ENCODE results near the gene OR6C3. TPM values are rescaled to one million over a fixed set of nuclear protein-coding genes. Genes with fewer than 3 reads are reported as not detected.

OR6C3 gene
- total and polyA plus RNA-seq, 3 donors from 2014 or later = 0.55 TPM; not detected in 2

- intact Hi-C loops (cut with DNase I; ENCODE audit: low total_unique reads) = no loop called here
- no peak overlapping the region for H3K4me3 ChIP-seq
- no peaks in the 10 kb centered on the region for H3K4me1 ChIP-seq
- no peaks in the 10 kb centered on the region for H3K9me3 ChIP-seq
- WGBS, 2 donors = 70 to 72% methylated on average over 4 of the region's 4 CpGs
- H3K27me3 ChIP-seq = no peaks in the 10 kb centered on the region
- no peak for TF ChIP-seq POLR2A (IDR thresholded peaks at IDR 0.05)
- TF ChIP-seq CTCF (IDR thresholded peaks at IDR 0.05) = no peak
- H3K36me3 ChIP-seq (ENCODE audit: low read depth, missing control alignments) = no peaks in the 10 kb centered on the region
- no peak overlapping the region for H3K27ac ChIP-seq
- DNase-seq = no peak
These were observed 42.0 kb downstream of the OR6C3 start for GRCh38 chr12:55372521-55372920.

Other genes with a start within 250 kb of the OR6C3 start
- under 1 TPM; 0.31 to 0.39 TPM for gene OR9K2, start 204.3 kb upstream of the OR6C3 start, total RNA-seq
- gene OR9K2, start 204.3 kb upstream of the OR6C3 start, polyA plus RNA-seq (ENCODE audit: insufficient read depth, low read depth, low replicate concordance) = not detected
- not detected for gene OR10A7, start 109.7 kb upstream of the OR6C3 start, total RNA-seq
- gene OR10A7, start 109.7 kb upstream of the OR6C3 start, polyA plus RNA-seq (ENCODE audit: insufficient read depth, low read depth, low replicate concordance) = not detected
- not detected for gene OR6C74, start 86.1 kb upstream of the OR6C3 start, total RNA-seq
- not detected for gene OR6C74, start 86.1 kb upstream of the OR6C3 start, polyA plus RNA-seq (ENCODE audit: insufficient read depth, low read depth, low replicate concordance)
- not detected for gene OR6C6, start 34.2 kb upstream of the OR6C3 start, total RNA-seq
- not detected for gene OR6C6, start 34.2 kb upstream of the OR6C3 start, polyA plus RNA-seq (ENCODE audit: insufficient read depth, low read depth, low replicate concordance)
- not detected for gene OR6C1, start 16.4 kb upstream of the OR6C3 start, total RNA-seq
- gene OR6C1, start 16.4 kb upstream of the OR6C3 start, polyA plus RNA-seq (ENCODE audit: insufficient read depth, low read depth, low replicate concordance) = not detected
- under 1 TPM; 0.12 to 0.87 TPM for gene OR6C75, start 32.2 kb downstream of the OR6C3 start, total RNA-seq
- not detected for gene OR6C75, start 32.2 kb downstream of the OR6C3 start, polyA plus RNA-seq (ENCODE audit: insufficient read depth, low read depth, low replicate concordance)
- gene OR6C65, start 69.8 kb downstream of the OR6C3 start, total RNA-seq = not detected
- gene OR6C65, start 69.8 kb downstream of the OR6C3 start, polyA plus RNA-seq (ENCODE audit: insufficient read depth, low read depth, low replicate concordance) = not detected
- gene OR6C76, start 95.5 kb downstream of the OR6C3 start, total RNA-seq = not detected
- not detected for gene OR6C76, start 95.5 kb downstream of the OR6C3 start, polyA plus RNA-seq (ENCODE audit: insufficient read depth, low read depth, low replicate concordance)
- under 1 TPM in 1 of 2 donors, not detected in 1; 0.12 TPM for gene OR6C2, start 113.3 kb downstream of the OR6C3 start, total RNA-seq
- not detected for gene OR6C2, start 113.3 kb downstream of the OR6C3 start, polyA plus RNA-seq (ENCODE audit: insufficient read depth, low read depth, low replicate concordance)
- not detected for gene OR6C70, start 139.4 kb downstream of the OR6C3 start, total RNA-seq
- not detected for gene OR6C70, start 139.4 kb downstream of the OR6C3 start, polyA plus RNA-seq (ENCODE audit: insufficient read depth, low read depth, low replicate concordance)
- gene OR6C68, start 161.6 kb downstream of the OR6C3 start, total RNA-seq = not detected
- not detected for gene OR6C68, start 161.6 kb downstream of the OR6C3 start, polyA plus RNA-seq (ENCODE audit: insufficient read depth, low read depth, low replicate concordance)
- gene OR6C4, start 218.9 kb downstream of the OR6C3 start, total RNA-seq = not detected
- not detected for gene OR6C4, start 218.9 kb downstream of the OR6C3 start, polyA plus RNA-seq (ENCODE audit: insufficient read depth, low read depth, low replicate concordance)
- not detected for gene OR2AP1, start 241.7 kb downstream of the OR6C3 start, total RNA-seq
- gene OR2AP1, start 241.7 kb downstream of the OR6C3 start, polyA plus RNA-seq (ENCODE audit: insufficient read depth, low read depth, low replicate concordance) = not detected

Measured in testis (tissue), 3 donors.